ENCODE measurements around the gene DDC. TPM values are rescaled to one million over a fixed set of nuclear protein-coding genes. Genes with fewer than 3 reads are reported as not detected.

DDC gene
- polyA plus RNA-seq, 1 donor (not counting 4 experiments of a cell fraction or from before 2014, with no cell fraction given), result not detected

DNA sequence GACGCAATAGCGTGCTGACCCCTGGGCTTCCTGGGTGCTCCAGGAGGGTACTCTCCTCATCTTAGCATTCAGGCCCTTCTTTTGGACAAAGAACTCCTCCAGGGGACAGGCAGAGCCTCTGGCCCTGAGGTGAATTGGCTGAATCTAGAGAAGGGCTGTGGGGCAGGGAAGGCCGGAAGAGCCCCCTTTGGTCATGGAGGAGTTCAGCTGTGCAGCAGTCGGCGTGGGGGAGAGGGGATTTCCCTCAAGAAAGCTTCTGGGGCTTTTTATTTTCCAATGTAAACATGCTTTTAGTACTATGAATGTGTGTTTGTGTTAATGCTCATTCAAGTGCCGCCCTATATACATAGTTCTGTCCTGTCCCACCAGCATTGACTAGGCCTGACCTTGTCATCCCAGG, 153.9 kb downstream of the DDC start:
- H4K20me1 ChIP-seq (ENCODE audit: control insufficient read depth, extremely low read depth, insufficient read depth, low read length), result no peaks in the 10 kb centered on the region
- H3K9me3 ChIP-seq (ENCODE audit: control insufficient read depth, low read depth, low read length), result no peaks in the 10 kb centered on the region
- no peak overlapping the region for H3K27ac ChIP-seq (ENCODE audit: control insufficient read depth, insufficient read depth, low read length)
- H3K4me3 ChIP-seq (ENCODE audit: control insufficient read depth in 2 of 3, extremely low read depth in 1 of 3, insufficient read depth in 2 of 3, low read depth in 1 of 3, low read length in 3 of 3), result no peak overlapping the region
- H3K36me3 ChIP-seq (ENCODE audit: control insufficient read depth in 2 of 2, extremely low read depth in 1 of 2, insufficient read depth in 2 of 2, low read length in 2 of 2), result no peaks in the 10 kb centered on the region
- H2AFZ ChIP-seq (ENCODE audit: control insufficient read depth, low read length), result no peak overlapping the region
- no peak for DNase-seq (ENCODE audit: low read depth, low spot score)
- H3K4me2 ChIP-seq (ENCODE audit: control insufficient read depth, extremely low read depth, insufficient read depth, low read depth, low read length), result no peak overlapping the region
- dilution Hi-C loops (cut with MboI; ENCODE audit: extremely low pct_ligation_motif_present, low sequenced_read_pairs), result no loop called here
- H3K9ac ChIP-seq (ENCODE audit: control insufficient read depth, extremely low read depth, insufficient read depth, low read length), result no peak overlapping the region
- FAIRE-seq, result no peak
- no peak for TF ChIP-seq EZH2 (IDR thresholded peaks at IDR 0.05; ENCODE audit: low read length)
- TF ChIP-seq CTCF (optimal IDR thresholded peaks at IDR 0.05 in 1 of 3, IDR thresholded peaks at IDR 0.05 in 1 of 3, conservative IDR thresholded peaks at IDR 0.05 in 1 of 3; ENCODE audit: extremely low read depth in 1 of 3, insufficient read depth in 2 of 3, low read length in 3 of 3), result no peak
- peaks cover 6% of the 10 kb centered on the region for H3K4me1 ChIP-seq (ENCODE audit: control insufficient read depth, extremely low read depth, insufficient read depth, low read length)
- no peaks in the 10 kb centered on the region for H3K9me1 ChIP-seq (ENCODE audit: control insufficient read depth, extremely low read depth, insufficient read depth, low read length)
- H3K27me3 ChIP-seq (ENCODE audit: control insufficient read depth, extremely low read depth, insufficient read depth, low read length), result no peaks in the 10 kb centered on the region
- no peaks in the 10 kb centered on the region for H3K79me2 ChIP-seq (ENCODE audit: control insufficient read depth, insufficient read depth, low read length)

DNA sequence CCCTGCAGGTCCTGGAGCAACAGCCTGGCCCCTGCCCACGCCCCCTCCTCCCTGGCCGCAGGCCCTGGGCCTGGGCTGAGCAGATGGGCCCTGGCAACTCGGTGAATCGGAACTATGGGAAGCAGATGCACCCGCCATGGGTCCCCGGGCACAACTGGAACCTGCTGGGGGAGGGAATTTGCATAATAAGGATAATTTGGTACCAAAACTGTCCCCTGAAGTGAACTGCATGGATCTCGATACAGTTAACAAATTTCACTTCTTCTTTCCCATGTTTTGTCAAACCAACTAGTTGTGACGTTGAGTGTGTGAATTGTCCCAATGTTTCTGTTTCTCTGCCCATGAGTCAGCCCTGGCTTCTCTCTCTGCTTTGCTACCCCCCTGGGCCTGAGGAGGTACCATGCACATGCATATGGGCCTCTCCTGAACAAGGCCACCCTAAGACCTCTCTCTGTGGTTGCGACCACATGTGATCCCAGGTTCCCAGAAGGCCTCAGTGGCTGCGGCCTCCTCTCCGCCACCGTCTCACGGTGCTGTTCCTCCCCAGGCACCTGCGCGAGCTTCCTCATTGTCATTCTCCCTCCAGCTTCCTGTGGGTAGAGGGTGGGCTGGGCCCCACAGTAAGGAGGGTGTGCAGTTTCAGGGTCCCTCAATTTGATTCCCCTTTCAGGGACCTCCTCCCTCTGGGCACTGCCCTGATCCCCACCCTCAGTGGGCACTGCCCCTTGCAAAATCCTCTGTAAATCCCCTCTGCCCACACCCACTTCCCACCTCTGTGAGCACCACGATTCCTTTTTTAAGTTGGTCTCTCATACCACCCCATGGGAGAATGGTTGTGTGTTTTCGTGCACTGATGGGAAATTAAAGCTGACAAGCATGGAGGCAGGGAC, 155.1 kb downstream of the DDC start:
- Histone ChIP-seq H4K20me1 (ENCODE audit: control insufficient read depth, extremely low read depth, insufficient read depth, low read length) (no peaks in the 10 kb centered on the region), H3K79me2 (ENCODE audit: control insufficient read depth, insufficient read depth, low read length) (no peaks in the 10 kb centered on the region), H3K9me1 (ENCODE audit: control insufficient read depth, extremely low read depth, insufficient read depth, low read length) (no peaks in the 10 kb centered on the region), H3K27ac (ENCODE audit: control insufficient read depth, insufficient read depth, low read length) (no peak overlapping the region), H3K4me2 (ENCODE audit: control insufficient read depth, extremely low read depth, insufficient read depth, low read depth, low read length) (no peak overlapping the region), H3K36me3 (ENCODE audit: control insufficient read depth in 2 of 2, extremely low read depth in 1 of 2, insufficient read depth in 2 of 2, low read length in 2 of 2) (no peaks in the 10 kb centered on the region), H3K4me1 (ENCODE audit: control insufficient read depth, extremely low read depth, insufficient read depth, low read length) (peaks cover 6% of the 10 kb centered on the region), H3K9me3 (ENCODE audit: control insufficient read depth, low read depth, low read length) (no peaks in the 10 kb centered on the region), H2AFZ (ENCODE audit: control insufficient read depth, low read length) (no peak overlapping the region), H3K4me3 (ENCODE audit: control insufficient read depth in 2 of 3, extremely low read depth in 1 of 3, insufficient read depth in 2 of 3, low read depth in 1 of 3, low read length in 3 of 3) (no peak overlapping the region), H3K9ac (ENCODE audit: control insufficient read depth, extremely low read depth, insufficient read depth, low read length) (no peak overlapping the region), H3K27me3 (ENCODE audit: control insufficient read depth, extremely low read depth, insufficient read depth, low read length) (peaks cover 3% of the 10 kb centered on the region)
- no peak for DNase-seq (ENCODE audit: low read depth, low spot score)
- no peak for TF ChIP-seq CTCF (optimal IDR thresholded peaks at IDR 0.05 in 1 of 3, IDR thresholded peaks at IDR 0.05 in 1 of 3, conservative IDR thresholded peaks at IDR 0.05 in 1 of 3; ENCODE audit: extremely low read depth in 1 of 3, insufficient read depth in 2 of 3, low read length in 3 of 3)
- TF ChIP-seq EZH2 (IDR thresholded peaks at IDR 0.05; ENCODE audit: low read length), result no peak
- FAIRE-seq, result no peak
- dilution Hi-C loops (cut with MboI; ENCODE audit: extremely low pct_ligation_motif_present, low sequenced_read_pairs), result no loop called here

Small RNA genes lying within 50 kb of the gene (small RNA-seq; reads per million reads assigned to genes)
- gene RNU6-1091P (ENCODE audit: insufficient read length in 3 of 3, low read depth in 3 of 3, low replicate concordance in 1 of 3), result 0 reads per million in 3 experiments

Other genes with a start within 250 kb of the DDC start
- 6.9 to 12.7 TPM (median 9.5 TPM) in 3 replicates for gene FIGNL1, start 115.1 kb downstream of the DDC start, polyA plus RNA-seq
- 3.8 to 5.6 TPM (median 4.4 TPM) in 3 replicates for gene GRB10, start 217.5 kb upstream of the DDC start, polyA plus RNA-seq

All from keratinocyte (primary cell).